Measurements from ENCODE around the gene GPR137B.
A peak's percentile ranks its signal among the peaks of the same experiment; 100 is the strongest.
"Not testable (repeated sequence)": the region's sequence is repeated elsewhere in the genome, so short reads cannot be mapped to it uniquely, and the experiment has no call there.

GPR137B gene

DNA sequence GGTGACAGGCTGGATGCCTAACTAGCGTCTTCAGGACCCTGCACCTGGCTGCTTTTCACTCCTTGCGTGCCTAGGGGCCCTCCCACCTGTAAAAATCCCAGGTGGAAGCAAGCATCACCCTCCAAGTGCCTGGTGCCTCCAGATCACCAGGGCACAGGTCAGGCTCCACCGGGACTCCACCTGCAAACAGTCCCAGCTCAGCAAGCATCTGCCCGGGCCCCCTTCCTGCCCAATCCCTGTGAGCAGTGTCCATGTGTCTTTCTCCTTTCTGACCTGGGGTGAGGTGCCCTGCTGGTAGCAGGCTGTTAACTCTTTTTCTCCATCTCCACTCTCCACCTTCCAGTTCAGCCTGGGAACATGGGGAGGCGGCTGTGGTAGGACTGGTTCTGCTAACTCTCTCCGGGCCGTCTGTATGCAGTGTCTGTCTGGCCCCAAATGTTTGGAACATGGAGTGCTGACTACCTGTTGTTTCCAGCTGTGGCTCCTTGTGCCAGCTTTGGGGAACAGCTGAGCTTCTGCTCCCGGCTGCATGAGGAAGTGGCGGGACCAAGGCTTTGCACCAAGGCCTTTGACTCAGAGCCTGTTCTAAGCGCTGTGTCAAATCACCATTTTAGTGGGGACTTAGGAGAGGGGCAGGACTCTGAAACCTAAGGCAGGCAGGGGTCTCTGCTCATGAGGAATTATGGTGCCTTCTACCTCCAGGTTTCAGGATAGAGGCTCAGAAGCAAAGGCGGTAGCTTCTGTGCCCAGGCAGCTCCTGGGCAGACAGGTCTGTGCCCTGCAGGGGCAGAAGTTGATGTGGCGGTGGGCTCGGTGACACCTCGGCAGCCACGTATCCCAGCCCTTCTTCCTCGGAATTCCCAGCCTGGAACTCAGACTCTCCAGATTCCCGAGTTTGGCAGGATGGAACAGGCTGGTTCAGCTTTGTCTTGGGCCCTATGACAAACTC lies 5.5 kb downstream of the GPR137B start:
- no peaks in the 10 kb centered on the region for H3K9me3 Mint-ChIP-seq
- ATAC-seq: no peak
- H3K27ac Mint-ChIP-seq: peak overlapping the region; percentile 38
- H3K27me3 Mint-ChIP-seq: peaks cover 88% of the 10 kb centered on the region
- H3K4me1 Mint-ChIP-seq: peaks cover 56% of the 10 kb centered on the region
- peaks cover 35% of the 10 kb centered on the region for H3K36me3 Mint-ChIP-seq
- H3K4me3 Mint-ChIP-seq: no peak overlapping the region

- peak overlapping the region; percentile 38 for H3K27ac Mint-ChIP-seq
- ATAC-seq: peak; percentile 76
- H3K27me3 Mint-ChIP-seq: peaks cover 87% of the 10 kb centered on the region
- no peaks in the 10 kb centered on the region for H3K9me3 Mint-ChIP-seq
- peaks cover 35% of the 10 kb centered on the region for H3K36me3 Mint-ChIP-seq
- H3K4me3 Mint-ChIP-seq: no peak overlapping the region
- peaks cover 50% of the 10 kb centered on the region for H3K4me1 Mint-ChIP-seq
Measured at GRCh38 chr1:236148470-236148845, 6.1 kb downstream of the GPR137B start.

DNA sequence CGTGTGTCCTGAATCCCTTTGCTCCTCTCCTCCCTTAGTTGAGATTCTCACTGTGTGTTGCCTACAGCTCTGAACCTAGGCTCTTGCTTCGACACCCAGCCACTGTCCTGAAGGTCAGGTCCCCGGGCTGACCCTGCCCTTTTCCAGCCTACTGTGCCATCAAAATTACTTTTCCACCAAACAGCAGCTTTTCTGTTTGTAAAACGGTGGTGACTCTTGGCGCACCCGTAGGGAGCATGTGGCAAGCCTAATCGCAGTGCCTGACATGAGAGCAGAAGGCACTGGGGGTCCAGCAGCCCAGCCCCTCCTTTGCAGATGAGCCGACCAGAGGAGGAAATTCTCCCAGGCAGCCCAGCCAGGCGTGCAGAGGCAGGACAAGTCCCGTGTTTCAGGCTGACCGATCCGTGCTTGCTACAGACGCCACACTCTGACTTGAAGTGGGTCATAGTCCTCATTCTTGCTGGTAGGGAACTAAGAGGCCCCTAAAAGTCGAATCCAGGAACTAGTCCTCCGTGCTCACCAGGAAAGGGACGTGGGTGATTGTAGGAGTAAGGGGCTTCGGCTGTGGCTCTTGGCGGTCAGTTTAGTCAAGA lies 6.8 kb downstream of the GPR137B start:
- no peaks in the 10 kb centered on the region for H3K9me3 Mint-ChIP-seq
- peaks cover 43% of the 10 kb centered on the region for H3K4me1 Mint-ChIP-seq
- H3K4me3 Mint-ChIP-seq: no peak overlapping the region
- H3K27ac Mint-ChIP-seq: peak overlapping the region; percentile 38
- H3K36me3 Mint-ChIP-seq: peaks cover 35% of the 10 kb centered on the region
- no peak for ATAC-seq
- peaks cover 87% of the 10 kb centered on the region for H3K27me3 Mint-ChIP-seq

- H3K27ac Mint-ChIP-seq: no peak overlapping the region
- H3K27me3 Mint-ChIP-seq: peaks cover 87% of the 10 kb centered on the region
- ATAC-seq: no peak
- no peaks in the 10 kb centered on the region for H3K9me3 Mint-ChIP-seq
- H3K4me1 Mint-ChIP-seq: peaks cover 36% of the 10 kb centered on the region
- H3K36me3 Mint-ChIP-seq: peaks cover 36% of the 10 kb centered on the region
- H3K4me3 Mint-ChIP-seq: no peak overlapping the region
Measured at GRCh38 chr1:236149696-236150228, 7.4 kb downstream of the GPR137B start.

GRCh38 chr1:236150311-236150955 lies 8.1 kb downstream of the GPR137B start:
- H3K4me3 Mint-ChIP-seq: no peak overlapping the region
- ATAC-seq: no peak
- no peak overlapping the region for H3K27ac Mint-ChIP-seq
- no peaks in the 10 kb centered on the region for H3K9me3 Mint-ChIP-seq
- peaks cover 43% of the 10 kb centered on the region for H3K36me3 Mint-ChIP-seq
- peaks cover 35% of the 10 kb centered on the region for H3K4me1 Mint-ChIP-seq
- peaks cover 87% of the 10 kb centered on the region for H3K27me3 Mint-ChIP-seq

DNA sequence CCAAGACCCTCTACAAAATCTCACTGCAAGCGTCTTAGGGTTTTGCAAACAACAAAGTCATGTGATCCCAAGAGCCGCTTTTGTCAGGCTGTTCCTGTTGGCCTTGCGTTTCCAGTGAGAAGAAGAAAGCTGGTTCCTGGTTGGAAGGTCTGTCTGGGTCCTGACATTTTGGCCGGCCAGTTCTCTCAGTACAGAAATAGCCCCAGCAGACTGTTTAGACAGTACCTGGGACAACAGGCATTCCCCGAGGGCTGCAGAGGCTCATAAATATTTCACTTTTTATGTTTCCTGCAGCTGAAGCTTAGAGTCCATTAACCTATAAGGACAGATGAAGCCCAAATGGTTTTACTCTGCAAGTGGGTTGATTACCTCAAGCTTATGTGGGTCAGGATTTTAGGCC lies 8.6 kb downstream of the GPR137B start:
- peaks cover 2% of the 10 kb centered on the region for H3K9me3 Mint-ChIP-seq
- ATAC-seq: no peak
- peaks cover 87% of the 10 kb centered on the region for H3K27me3 Mint-ChIP-seq

GRCh38 chr1:236151739-236152424 lies 9.5 kb downstream of the GPR137B start:
- H3K4me3 Mint-ChIP-seq: no peak overlapping the region
- peaks cover 80% of the 10 kb centered on the region for H3K27me3 Mint-ChIP-seq
- H3K27ac Mint-ChIP-seq: no peak overlapping the region
- peaks cover 2% of the 10 kb centered on the region for H3K9me3 Mint-ChIP-seq
- H3K36me3 Mint-ChIP-seq: peaks cover 35% of the 10 kb centered on the region
- no peak for ATAC-seq
- H3K4me1 Mint-ChIP-seq: peaks cover 46% of the 10 kb centered on the region

More for the DNA sequence above, 8.6 kb downstream of the GPR137B start:
- no peak overlapping the region for H3K4me3 Mint-ChIP-seq
- H3K27ac Mint-ChIP-seq: no peak overlapping the region
- peaks cover 40% of the 10 kb centered on the region for H3K4me1 Mint-ChIP-seq
- H3K36me3 Mint-ChIP-seq: peaks cover 44% of the 10 kb centered on the region

DNA sequence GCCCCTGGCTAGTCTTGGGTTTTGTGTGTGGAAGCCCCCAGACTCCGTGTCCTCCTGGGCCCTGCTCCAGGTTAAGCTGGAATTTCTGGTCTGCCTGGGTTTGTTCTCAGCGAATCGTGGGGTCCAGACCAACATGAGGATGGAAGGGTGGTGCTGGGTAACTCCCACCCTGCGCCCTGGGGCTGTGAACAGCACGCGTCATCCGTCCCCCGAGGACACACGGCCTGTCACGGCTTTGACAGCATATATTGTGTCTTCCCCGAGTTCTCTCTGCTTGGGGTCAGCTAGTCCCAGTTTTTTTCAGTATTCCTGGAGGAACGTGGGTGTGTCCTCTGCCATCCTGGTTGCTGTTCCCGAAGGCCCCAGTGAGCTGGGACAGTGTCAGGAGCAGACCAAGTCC lies 11.8 kb downstream of the GPR137B start:
- H3K4me1 Mint-ChIP-seq: peaks cover 45% of the 10 kb centered on the region
- peaks cover 66% of the 10 kb centered on the region for H3K27me3 Mint-ChIP-seq
- H3K4me3 Mint-ChIP-seq: no peak overlapping the region
- peaks cover 24% of the 10 kb centered on the region for H3K36me3 Mint-ChIP-seq
- H3K9me3 Mint-ChIP-seq: peaks cover 2% of the 10 kb centered on the region
- no peak for ATAC-seq
- H3K27ac Mint-ChIP-seq: no peak overlapping the region

DNA sequence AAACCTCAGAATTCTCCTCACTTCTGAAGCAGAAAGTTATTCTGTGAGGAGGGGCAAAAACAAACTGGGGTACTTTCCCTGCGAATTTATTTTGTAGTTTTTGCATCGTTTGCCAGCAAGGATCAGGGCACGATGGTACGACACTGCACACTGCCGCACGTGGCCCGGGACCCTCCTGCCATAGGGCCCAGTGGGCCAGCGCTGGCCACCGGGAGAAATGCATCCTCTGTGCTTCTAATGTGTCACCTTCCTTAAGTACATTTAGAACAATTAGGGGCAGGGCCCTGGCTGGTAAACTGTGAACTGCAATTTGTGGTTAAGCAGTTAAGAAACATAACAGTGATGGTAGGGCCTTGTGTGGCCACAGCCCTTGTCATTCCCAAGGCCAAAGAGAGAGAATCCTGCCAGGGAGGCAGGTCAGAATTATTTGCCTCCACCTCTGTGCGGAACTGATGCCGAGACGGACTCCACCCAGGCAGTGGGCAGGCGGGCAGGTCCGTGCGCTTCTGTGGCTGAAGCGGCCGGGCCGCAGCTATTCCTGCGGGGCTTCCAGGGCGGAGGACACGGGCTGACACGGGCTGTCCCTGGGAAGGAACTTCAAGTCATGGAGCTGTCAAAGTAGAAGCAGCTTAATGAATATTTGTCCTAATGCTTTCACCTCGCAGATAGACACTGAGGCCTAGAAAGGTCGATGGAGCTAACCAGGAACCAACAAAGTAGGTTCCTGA lies 12.5 kb downstream of the GPR137B start:
- H3K4me1 Mint-ChIP-seq: peaks cover 50% of the 10 kb centered on the region
- H3K9me3 Mint-ChIP-seq: peaks cover 2% of the 10 kb centered on the region
- H3K27me3 Mint-ChIP-seq: peaks cover 66% of the 10 kb centered on the region
- ATAC-seq: no peak
- H3K36me3 Mint-ChIP-seq: peaks cover 25% of the 10 kb centered on the region
- H3K27ac Mint-ChIP-seq: peak overlapping the region; percentile 69
- no peak overlapping the region for H3K4me3 Mint-ChIP-seq

GRCh38 chr1:236155399-236155767 lies 13.0 kb downstream of the GPR137B start:
- no peak overlapping the region for H3K4me3 Mint-ChIP-seq
- H3K36me3 Mint-ChIP-seq: peaks cover 21% of the 10 kb centered on the region
- ATAC-seq: no peak
- H3K9me3 Mint-ChIP-seq: peaks cover 4% of the 10 kb centered on the region
- H3K4me1 Mint-ChIP-seq: peaks cover 50% of the 10 kb centered on the region
- peak overlapping the region; percentile 69 for H3K27ac Mint-ChIP-seq
- peaks cover 62% of the 10 kb centered on the region for H3K27me3 Mint-ChIP-seq

GRCh38 chr1:236155841-236156503 lies 13.6 kb downstream of the GPR137B start:
- Mint-ChIP-seq H3K27me3 (peaks cover 66% of the 10 kb centered on the region), H3K27ac (peak overlapping the region; percentile 69), H3K9me3 (peaks cover 10% of the 10 kb centered on the region), H3K36me3 (peaks cover 27% of the 10 kb centered on the region), H3K4me1 (peaks cover 56% of the 10 kb centered on the region), H3K4me3 (no peak overlapping the region)
- no peak for ATAC-seq

- Mint-ChIP-seq H3K27me3 (peaks cover 71% of the 10 kb centered on the region), H3K4me1 (peaks cover 63% of the 10 kb centered on the region), H3K9me3 (peaks cover 17% of the 10 kb centered on the region), H3K4me3 (peak overlapping the region; percentile 36), H3K27ac (peak overlapping the region; percentile 69), H3K36me3 (peaks cover 34% of the 10 kb centered on the region)
- peak; percentile 94 for ATAC-seq
Measured at GRCh38 chr1:236156512-236157208, 14.3 kb downstream of the GPR137B start.

GRCh38 chr1:236158072-236158471 lies 15.7 kb downstream of the GPR137B start:
- Mint-ChIP-seq H3K27me3 (peaks cover 64% of the 10 kb centered on the region), H3K36me3 (peaks cover 40% of the 10 kb centered on the region), H3K4me1 (peaks cover 65% of the 10 kb centered on the region), H3K27ac (peak overlapping the region; percentile 94), H3K9me3 (peaks cover 18% of the 10 kb centered on the region)
- ATAC-seq, H3K4me3 Mint-ChIP-seq: not testable (repeated sequence)

All from stimulated activated memory B cell treated with anti-CD40 and anti-IgM and Interleukin-4, amounts not matched to agents 10 μg/mL and 1 μg/mL and 100 μg/mL, for 72 hours (primary cell).